ENCODE measurements around the gene SKAP1.

Gene SKAP1

DNA sequence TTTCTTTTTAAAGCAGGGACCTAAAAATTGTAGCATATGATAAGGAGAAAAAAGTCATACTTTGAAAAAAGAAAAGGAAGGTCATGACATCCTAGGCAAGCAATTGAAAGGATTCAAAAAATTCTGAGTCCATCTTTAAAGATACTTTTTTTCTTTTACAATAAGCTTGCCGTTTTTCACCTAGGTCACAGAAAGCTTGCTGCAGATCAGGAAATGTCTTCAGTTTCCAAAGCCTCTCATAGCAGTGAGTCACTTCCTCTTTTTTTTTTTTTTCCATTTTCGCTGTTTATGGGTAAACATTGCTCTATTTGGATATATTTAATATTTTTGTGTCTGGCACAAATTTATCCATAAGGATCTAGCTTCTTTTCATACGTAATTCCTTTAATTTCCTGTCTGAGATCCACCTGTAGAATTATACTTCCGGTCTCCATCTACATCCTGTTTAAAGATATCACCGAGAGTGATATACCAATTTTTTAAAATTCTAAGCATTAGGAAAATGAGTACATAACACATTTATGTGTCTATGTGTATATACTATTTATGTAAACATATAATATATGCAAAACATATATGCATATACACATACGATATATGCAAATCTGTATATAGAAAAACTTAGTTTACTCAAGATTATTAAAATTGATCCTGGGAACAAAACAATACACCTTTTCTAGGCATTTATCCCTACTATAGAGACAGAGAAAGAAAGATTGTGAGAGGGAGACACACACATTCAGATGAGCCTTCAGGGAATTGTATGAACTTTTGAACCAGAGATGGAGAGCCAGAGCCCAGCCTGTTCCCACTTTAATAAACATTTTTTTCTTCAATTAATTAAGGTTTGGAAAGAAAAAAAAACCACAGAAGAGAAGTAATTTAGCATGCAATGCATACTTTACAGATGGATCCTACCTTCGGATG lies 134.4 kb downstream of the SKAP1 start:
- no peak overlapping the region for H4K91ac ChIP-seq (ENCODE audit: low read depth, low read length, poor library complexity)
- H3K4me2 ChIP-seq (ENCODE audit: insufficient read depth, low read length, poor library complexity, severe bottlenecking): no peak overlapping the region
- no peaks in the 10 kb centered on the region for H3K79me1 ChIP-seq (ENCODE audit: low read depth, low read length)
- no peak overlapping the region for H3K9ac ChIP-seq (ENCODE audit: low read depth, low read length, poor library complexity)
- H3K36me3 ChIP-seq (replicated peaks in 1 of 2; ENCODE audit: control insufficient read depth in 2 of 2, insufficient read depth in 2 of 2, low read length in 2 of 2): no peaks in the 10 kb centered on the region
- no peak overlapping the region for H2BK12ac ChIP-seq (ENCODE audit: low read length)
- no peak overlapping the region for H3K18ac ChIP-seq (ENCODE audit: low read length)
- no peak overlapping the region for H2AK5ac ChIP-seq (ENCODE audit: low read depth, low read length)
- H3K14ac ChIP-seq (ENCODE audit: low read length): no peak overlapping the region
- peaks cover 0 to 41% (median 0%) of the 10 kb centered on the region in 3 experiments for H3K27me3 ChIP-seq (ENCODE audit: control insufficient read depth in 3 of 3, insufficient read depth in 3 of 3, low read depth in 1 of 3, low read length in 3 of 3)
- no peak overlapping the region for H3K4me3 ChIP-seq (ENCODE audit: low read length in 2 of 2)
- no peak overlapping the region for H3K4ac ChIP-seq (ENCODE audit: low read length)
- H2AFZ ChIP-seq (ENCODE audit: low read length): no peak overlapping the region
- no peak overlapping the region for H2BK15ac ChIP-seq (ENCODE audit: low read length)
- no peak overlapping the region for H4K8ac ChIP-seq (ENCODE audit: low read depth, low read length)
- H3K4me1 ChIP-seq (ENCODE audit: control insufficient read depth in 2 of 2, insufficient read depth in 1 of 2, low read depth in 1 of 2, low read length in 2 of 2): no peaks in the 10 kb centered on the region
- DNase-seq (ENCODE audit: low spot score): no peak
- no peak overlapping the region for H2BK120ac ChIP-seq (ENCODE audit: low read depth, low read length)
- H3K27ac ChIP-seq (replicated peaks; ENCODE audit: low read length): no peak overlapping the region
- no peak overlapping the region for H2BK5ac ChIP-seq (ENCODE audit: low read length)
- H3K9me3 ChIP-seq (replicated peaks in 1 of 2; ENCODE audit: control insufficient read depth in 2 of 2, insufficient read depth in 1 of 2, low read depth in 1 of 2, low read length in 2 of 2): no peaks in the 10 kb centered on the region
- WGBS, 2 donors (ENCODE audit: extremely low coverage in 2 of 2, insufficient read length in 2 of 2, insufficient replicate concordance in 1 of 2): no CpG with 5 or more reads among the region's 7 CpGs
- no peak overlapping the region for H3K23ac ChIP-seq (ENCODE audit: low read depth, low read length, poor library complexity)

DNA sequence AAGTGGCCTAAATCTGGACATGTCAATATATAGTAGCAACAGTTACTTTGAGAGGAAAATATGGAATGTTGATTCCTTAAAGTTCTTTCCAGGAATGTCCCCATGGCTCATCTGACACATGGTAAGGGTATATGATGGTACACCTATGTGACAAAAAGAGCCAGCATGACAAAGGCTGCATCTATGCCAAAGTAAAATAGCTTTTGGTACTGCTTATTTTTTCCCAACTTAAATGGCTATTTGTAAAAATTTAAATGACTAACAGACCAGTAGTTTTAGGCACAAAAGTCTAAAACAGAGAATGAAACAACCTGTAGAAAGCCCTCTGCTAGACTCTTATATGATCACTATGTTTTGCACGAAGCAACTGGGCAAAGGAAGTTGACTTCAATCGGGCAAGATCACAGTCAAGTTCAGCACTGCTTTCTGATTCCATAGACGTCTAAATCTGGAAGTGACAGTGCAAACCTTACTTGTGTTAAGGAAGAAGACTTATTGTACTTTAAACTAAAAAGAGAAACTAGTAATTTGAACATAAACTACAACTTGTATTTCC lies 135.1 kb downstream of the SKAP1 start:
- no peak overlapping the region for H2AFZ ChIP-seq (ENCODE audit: low read length)

DNA sequence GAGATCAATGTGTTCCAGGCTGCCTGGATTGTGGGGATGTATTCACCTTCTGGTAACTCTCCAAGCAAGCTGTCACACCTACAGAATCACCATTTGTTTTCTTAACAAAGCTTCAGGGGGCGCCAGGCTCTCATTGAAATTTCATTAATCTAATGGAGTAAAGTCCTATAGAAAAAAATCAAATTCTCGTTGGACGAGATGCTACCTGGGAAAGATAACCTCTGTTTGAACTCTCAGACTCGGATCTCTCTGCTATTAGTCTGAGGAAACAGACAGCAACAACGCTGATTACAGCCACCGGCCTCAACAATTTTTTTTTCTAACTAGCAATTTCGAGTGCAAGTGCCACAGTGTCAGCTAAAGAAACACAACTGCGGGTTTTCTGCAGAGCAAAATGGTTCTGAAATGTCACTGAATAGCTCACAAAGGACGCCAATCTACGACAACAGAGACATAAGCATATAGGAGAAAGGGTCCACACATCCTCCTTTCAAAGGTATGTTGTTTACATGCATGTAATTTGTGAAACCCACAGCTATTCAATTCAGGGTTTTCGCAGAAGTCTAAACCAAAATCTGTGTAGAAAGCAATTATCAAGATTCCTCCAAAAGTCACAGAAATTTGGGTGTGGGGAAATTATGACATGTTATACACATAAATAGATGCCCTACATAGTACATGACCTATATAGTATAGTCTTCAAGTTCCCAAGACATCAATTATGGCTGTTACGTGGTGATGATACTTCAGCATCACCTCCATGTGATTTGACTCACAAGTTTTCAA lies 135.8 kb downstream of the SKAP1 start:
- H2BK15ac ChIP-seq (ENCODE audit: low read length): no peak overlapping the region
- no peak overlapping the region for H3K23ac ChIP-seq (ENCODE audit: low read depth, low read length, poor library complexity)
- H3K27me3 ChIP-seq (ENCODE audit: control insufficient read depth in 3 of 3, insufficient read depth in 3 of 3, low read depth in 1 of 3, low read length in 3 of 3): peaks cover 0 to 34% (median 0%) of the 10 kb centered on the region in 3 experiments
- H2AFZ ChIP-seq (ENCODE audit: low read length): no peak overlapping the region
- H3K79me1 ChIP-seq (ENCODE audit: low read depth, low read length): no peaks in the 10 kb centered on the region
- no CpG with 5 or more reads among the region's 12 CpGs for WGBS, 2 donors (ENCODE audit: extremely low coverage in 2 of 2, insufficient read length in 2 of 2, insufficient replicate concordance in 1 of 2)
- no peak overlapping the region for H3K27ac ChIP-seq (replicated peaks; ENCODE audit: low read length)
- H3K4ac ChIP-seq (ENCODE audit: low read length): no peak overlapping the region
- H3K4me3 ChIP-seq (ENCODE audit: low read length in 2 of 2): no peak overlapping the region
- no peaks in the 10 kb centered on the region for H3K36me3 ChIP-seq (replicated peaks in 1 of 2; ENCODE audit: control insufficient read depth in 2 of 2, insufficient read depth in 2 of 2, low read length in 2 of 2)
- no peak overlapping the region for H4K8ac ChIP-seq (ENCODE audit: low read depth, low read length)
- H3K9me3 ChIP-seq (replicated peaks in 1 of 2; ENCODE audit: control insufficient read depth in 2 of 2, insufficient read depth in 1 of 2, low read depth in 1 of 2, low read length in 2 of 2): no peaks in the 10 kb centered on the region
- no peak overlapping the region for H3K18ac ChIP-seq (ENCODE audit: low read length)
- H3K14ac ChIP-seq (ENCODE audit: low read length): no peak overlapping the region
- no peak overlapping the region for H2BK120ac ChIP-seq (ENCODE audit: low read depth, low read length)
- no peak overlapping the region for H2AK5ac ChIP-seq (ENCODE audit: low read depth, low read length)
- H3K4me1 ChIP-seq (ENCODE audit: control insufficient read depth in 2 of 2, insufficient read depth in 1 of 2, low read depth in 1 of 2, low read length in 2 of 2): no peaks in the 10 kb centered on the region
- no peak overlapping the region for H4K91ac ChIP-seq (ENCODE audit: low read depth, low read length, poor library complexity)
- H3K4me2 ChIP-seq (ENCODE audit: insufficient read depth, low read length, poor library complexity, severe bottlenecking): no peak overlapping the region
- no peak overlapping the region for H2BK12ac ChIP-seq (ENCODE audit: low read length)
- DNase-seq (ENCODE audit: low spot score): no peak
- no peak overlapping the region for H3K9ac ChIP-seq (ENCODE audit: low read depth, low read length, poor library complexity)
- H2BK5ac ChIP-seq (ENCODE audit: low read length): no peak overlapping the region

More for the DNA sequence above, 135.1 kb downstream of the SKAP1 start:
- no peak overlapping the region for H2BK120ac ChIP-seq (ENCODE audit: low read depth, low read length)
- H2BK12ac ChIP-seq (ENCODE audit: low read length): no peak overlapping the region
- no peak overlapping the region for H2BK5ac ChIP-seq (ENCODE audit: low read length)
- H3K27me3 ChIP-seq (ENCODE audit: control insufficient read depth in 3 of 3, insufficient read depth in 3 of 3, low read depth in 1 of 3, low read length in 3 of 3): peaks cover 0 to 41% (median 0%) of the 10 kb centered on the region in 3 experiments
- no peak overlapping the region for H3K4me2 ChIP-seq (ENCODE audit: insufficient read depth, low read length, poor library complexity, severe bottlenecking)
- H3K4me1 ChIP-seq (ENCODE audit: control insufficient read depth in 2 of 2, insufficient read depth in 1 of 2, low read depth in 1 of 2, low read length in 2 of 2): no peaks in the 10 kb centered on the region
- WGBS, 2 donors (ENCODE audit: extremely low coverage in 2 of 2, insufficient read length in 2 of 2, insufficient replicate concordance in 1 of 2): no CpG with 5 or more reads among the region's 3 CpGs
- H3K9me3 ChIP-seq (replicated peaks in 1 of 2; ENCODE audit: control insufficient read depth in 2 of 2, insufficient read depth in 1 of 2, low read depth in 1 of 2, low read length in 2 of 2): no peaks in the 10 kb centered on the region
- H3K36me3 ChIP-seq (replicated peaks in 1 of 2; ENCODE audit: control insufficient read depth in 2 of 2, insufficient read depth in 2 of 2, low read length in 2 of 2): no peaks in the 10 kb centered on the region
- no peak overlapping the region for H2BK15ac ChIP-seq (ENCODE audit: low read length)
- H3K23ac ChIP-seq (ENCODE audit: low read depth, low read length, poor library complexity): no peak overlapping the region
- DNase-seq (ENCODE audit: low spot score): no peak
- H3K9ac ChIP-seq (ENCODE audit: low read depth, low read length, poor library complexity): no peak overlapping the region
- H4K8ac ChIP-seq (ENCODE audit: low read depth, low read length): no peak overlapping the region
- H3K18ac ChIP-seq (ENCODE audit: low read length): no peak overlapping the region
- no peak overlapping the region for H3K27ac ChIP-seq (replicated peaks; ENCODE audit: low read length)
- no peaks in the 10 kb centered on the region for H3K79me1 ChIP-seq (ENCODE audit: low read depth, low read length)
- H2AK5ac ChIP-seq (ENCODE audit: low read depth, low read length): no peak overlapping the region
- H4K91ac ChIP-seq (ENCODE audit: low read depth, low read length, poor library complexity): no peak overlapping the region
- no peak overlapping the region for H3K14ac ChIP-seq (ENCODE audit: low read length)
- no peak overlapping the region for H3K4me3 ChIP-seq (ENCODE audit: low read length in 2 of 2)
- no peak overlapping the region for H3K4ac ChIP-seq (ENCODE audit: low read length)
